Esophagus squamous epithelium (tissue), 4 donors: ENCODE measurements around the gene PPP2R1B.
"Not testable (repeated sequence)": the region's sequence is repeated elsewhere in the genome, so short reads cannot be mapped to it uniquely, and the experiment has no call there.

ENCODE experiments used
- POLR2A ChIP-seq, 4 donors: fragments of 450-650 bp; IDR thresholded peaks; one replicate each; pipeline ENCODE4 v1.6.1; 2017; ENCODE audit warnings: antibody characterized with exemption in 4 of 4, mild to moderate bottlenecking in 4 of 4, moderate library complexity in 3 of 4
- TF ChIP-seq, protein P1 (sequence below), 6 experiments: fragments of 450-650 bp in 4 of 6; fragments of 200-600 bp in 2 of 6; sonication (generic) in 2 of 6; IDR thresholded peaks; one replicate each; pipeline ENCODE4 v1.5.1; 2016 to 2019; ENCODE audit warnings: antibody characterized with exemption in 6 of 6, mild to moderate bottlenecking in 4 of 6, moderate library complexity in 4 of 6

DNA sequence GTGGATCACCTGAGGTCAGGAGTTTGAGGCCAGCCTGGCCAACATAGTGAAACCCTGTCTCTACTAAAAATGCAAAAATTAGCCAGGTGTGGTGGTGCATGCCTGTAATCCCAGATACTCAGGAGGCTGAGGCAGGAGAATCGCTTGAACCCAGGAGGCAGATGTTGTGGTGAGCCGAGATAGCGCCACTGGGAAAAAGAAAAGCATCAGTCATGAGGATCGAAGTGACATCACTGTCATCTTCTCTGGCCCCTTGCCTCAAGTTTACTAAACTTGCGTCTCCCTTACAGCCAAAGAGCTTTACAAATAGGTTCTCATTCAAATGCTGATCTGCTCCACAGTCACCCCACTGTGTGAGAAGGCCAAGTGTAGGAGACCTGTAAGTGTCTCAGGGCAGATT is 5.0 kb upstream of the PPP2R1B start:
- TF ChIP-seq, protein P1, sequence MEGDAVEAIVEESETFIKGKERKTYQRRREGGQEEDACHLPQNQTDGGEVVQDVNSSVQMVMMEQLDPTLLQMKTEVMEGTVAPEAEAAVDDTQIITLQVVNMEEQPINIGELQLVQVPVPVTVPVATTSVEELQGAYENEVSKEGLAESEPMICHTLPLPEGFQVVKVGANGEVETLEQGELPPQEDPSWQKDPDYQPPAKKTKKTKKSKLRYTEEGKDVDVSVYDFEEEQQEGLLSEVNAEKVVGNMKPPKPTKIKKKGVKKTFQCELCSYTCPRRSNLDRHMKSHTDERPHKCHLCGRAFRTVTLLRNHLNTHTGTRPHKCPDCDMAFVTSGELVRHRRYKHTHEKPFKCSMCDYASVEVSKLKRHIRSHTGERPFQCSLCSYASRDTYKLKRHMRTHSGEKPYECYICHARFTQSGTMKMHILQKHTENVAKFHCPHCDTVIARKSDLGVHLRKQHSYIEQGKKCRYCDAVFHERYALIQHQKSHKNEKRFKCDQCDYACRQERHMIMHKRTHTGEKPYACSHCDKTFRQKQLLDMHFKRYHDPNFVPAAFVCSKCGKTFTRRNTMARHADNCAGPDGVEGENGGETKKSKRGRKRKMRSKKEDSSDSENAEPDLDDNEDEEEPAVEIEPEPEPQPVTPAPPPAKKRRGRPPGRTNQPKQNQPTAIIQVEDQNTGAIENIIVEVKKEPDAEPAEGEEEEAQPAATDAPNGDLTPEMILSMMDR (IDR thresholded peaks at IDR 0.05), result not testable (repeated sequence)
- TF ChIP-seq POLR2A (IDR thresholded peaks at IDR 0.05), result not testable (repeated sequence)
